Prostate gland (tissue), 2 donors: ENCODE measurements around the gene PPP1R2. TPM values are rescaled to one million over a fixed set of nuclear protein-coding genes. Genes with fewer than 3 reads are reported as not detected.

Experiments used
- DNase-seq: peaks from one replicate; pipeline ENCODE4 v3.0.0-alpha.2; 2019; ENCODE audit warnings: low spot score
- H3K27ac ChIP-seq, 2 donors: fragments of 200-600 bp; sonication (generic); 2 replicates each; pipeline ENCODE4 v1.5.1; 2017 to 2019
- H3K27me3 ChIP-seq: fragments of 200-600 bp; sonication (generic); replicated peaks from 2 replicates; pipeline ENCODE4 v1.5.1; 2019; ENCODE audit not compliant: insufficient read depth
- H3K36me3 ChIP-seq, 2 donors: fragments of 200-600 bp; sonication (generic); 1 replicate in 1 of 2; 2 replicates in 1 of 2; pipeline versions ENCODE4 v1.5.1 to v1.8.1; 2017 to 2019
- H3K4me1 ChIP-seq: fragments of 200-600 bp; sonication (generic); replicated peaks from 2 replicates; pipeline ENCODE4 v1.5.1; 2019
- H3K4me3 ChIP-seq, 2 donors: fragments of 200-600 bp; sonication (generic); 2 replicates each; pipeline ENCODE4 v1.5.1; 2017 to 2019
- H3K9me3 ChIP-seq: fragments of 200-600 bp; sonication (generic); 2 replicates; pipeline ENCODE4 v1.5.1; 2017
- CTCF ChIP-seq, 4 experiments: fragments of 200-600 bp in 2 of 4; fragments of 450-650 bp in 2 of 4; sonication (generic) in 2 of 4; IDR thresholded peaks; 1 replicate in 3 of 4; 2 replicates in 1 of 4; pipeline ENCODE4 v1.5.1; 2016 to 2019; ENCODE audit warnings: antibody characterized with exemption in 4 of 4, mild to moderate bottlenecking in 2 of 4, moderate library complexity in 2 of 4
- POLR2A ChIP-seq: fragments of 450-650 bp; IDR thresholded peaks from one replicate; pipeline ENCODE4 v1.6.1; 2016; ENCODE audit warnings: antibody characterized with exemption, mild to moderate bottlenecking
- POLR2AphosphoS5 ChIP-seq: sonication (generic); formaldehyde crosslinking; IDR thresholded peaks from one replicate; pipeline ENCODE4 v1.6.1; 2017; ENCODE audit warnings: antibody characterized with exemption
- WGBS: methylation state at CpG from one replicate; pipeline ENCODE4 v1.1.5; 2018; 5-methylcytosine and 5-hydroxymethylcytosine counted together
- intact Hi-C: fragments of 100-400 bp; cut with DNase I; formaldehyde crosslinking; loops from one replicate; pipeline ENCODE4 v1.14.2; 2022
- total RNA-seq, 2 donors: library from RNA; depleted of rRNA; stranded (reverse); fragments of >200 nt; gene quantifications; one replicate each; pipeline ENCODE4 v1.1.0, GENCODE V29; 2016

Gene PPP1R2
- total RNA-seq, 2 donors from 2014 or later: 75.8 to 119 TPM

- WGBS: 52% methylated on average over 2 of the region's 2 CpGs
- Histone ChIP-seq H3K4me1 (no peaks in the 10 kb centered on the region), H3K27ac (no peak overlapping the region), H3K4me3 (no peak overlapping the region), H3K9me3 (no peaks in the 10 kb centered on the region), H3K36me3 (no peaks in the 10 kb centered on the region), H3K27me3 (no peaks in the 10 kb centered on the region)
- DNase-seq: no peak
- TF ChIP-seq POLR2A: no peak
- intact Hi-C loops: loop anchor here (10.0 kb wide), 1 partner anchor 104 kb away; the partner anchor contains the start of gene ACAP2
Measured at GRCh38 chr3:195548987-195549386, 5.9 kb upstream of the PPP1R2 start.

- intact Hi-C loops: loop anchor here (10.0 kb wide), 1 partner anchor 104 kb away; the partner anchor contains the start of gene ACAP2
- H3K4me3 ChIP-seq: no peak overlapping the region
- no peaks in the 10 kb centered on the region for H3K9me3 ChIP-seq
- H3K27me3 ChIP-seq: no peaks in the 10 kb centered on the region
- TF ChIP-seq POLR2A: no peak
- no peak for TF ChIP-seq CTCF (IDR thresholded peaks at IDR 0.05)
- no peak for TF ChIP-seq POLR2AphosphoS5
- no peak overlapping the region for H3K27ac ChIP-seq
- H3K4me1 ChIP-seq: no peaks in the 10 kb centered on the region
- DNase-seq: no peak
- no peaks in the 10 kb centered on the region for H3K36me3 ChIP-seq
Measured at GRCh38 chr3:195548501-195548900, 5.4 kb upstream of the PPP1R2 start.

GRCh38 chr3:195548006-195548405, 4.9 kb upstream of the PPP1R2 start:
- H3K27ac ChIP-seq: no peak overlapping the region
- no peaks in the 10 kb centered on the region for H3K4me1 ChIP-seq
- no peaks in the 10 kb centered on the region for H3K36me3 ChIP-seq
- WGBS: 66% methylated on average over 8 of the region's 8 CpGs
- DNase-seq: no peak
- no peaks in the 10 kb centered on the region for H3K9me3 ChIP-seq
- no peaks in the 10 kb centered on the region for H3K27me3 ChIP-seq
- intact Hi-C loops: loop anchor here (10.0 kb wide), 1 partner anchor 103 kb away; the partner anchor contains the start of gene ACAP2
- no peak overlapping the region for H3K4me3 ChIP-seq
- TF ChIP-seq POLR2A (no peak), POLR2AphosphoS5 (no peak), CTCF (IDR thresholded peaks at IDR 0.05) (no peak)

- H3K36me3 ChIP-seq: no peaks in the 10 kb centered on the region
- H3K4me3 ChIP-seq: no peak overlapping the region
- H3K27ac ChIP-seq: peak overlapping the region; percentile 43 to 60
- H3K9me3 ChIP-seq: no peaks in the 10 kb centered on the region
- DNase-seq: peak; percentile 54
- intact Hi-C loops: loop anchor here (10.0 kb wide), 1 partner anchor 101 kb away; the partner anchor contains the start of gene ACAP2
- WGBS: 18% methylated on average over 4 of the region's 4 CpGs
- H3K27me3 ChIP-seq: no peaks in the 10 kb centered on the region
- peaks cover under 1% of the 10 kb centered on the region for H3K4me1 ChIP-seq
- no peak for TF ChIP-seq CTCF (IDR thresholded peaks at IDR 0.05)
- TF ChIP-seq POLR2AphosphoS5: peak; percentile 38
Measured at GRCh38 chr3:195546130-195546560, 3.0 kb upstream of the PPP1R2 start.

- intact Hi-C loops: loop anchor here (10.0 kb wide), 1 partner anchor 100 kb away; the partner anchor contains the start of gene ACAP2
- Histone ChIP-seq H3K4me3 (no peak overlapping the region), H3K27me3 (no peaks in the 10 kb centered on the region), H3K27ac (no peak overlapping the region), H3K4me1 (peaks cover 6% of the 10 kb centered on the region), H3K9me3 (no peaks in the 10 kb centered on the region), H3K36me3 (no peaks in the 10 kb centered on the region)
- TF ChIP-seq POLR2A: no peak
- DNase-seq: no peak
- 81% methylated on average over 3 of the region's 3 CpGs for WGBS
Measured at GRCh38 chr3:195544634-195545033, 1.5 kb upstream of the PPP1R2 start.

- no peak for TF ChIP-seq POLR2AphosphoS5
- no peak for TF ChIP-seq CTCF (IDR thresholded peaks at IDR 0.05)
- TF ChIP-seq POLR2A: no peak
- WGBS: 100% methylated on average over 4 of the region's 4 CpGs
- Histone ChIP-seq H3K27me3 (no peaks in the 10 kb centered on the region), H3K9me3 (no peaks in the 10 kb centered on the region), H3K4me3 (no peak overlapping the region), H3K36me3 (no peaks in the 10 kb centered on the region), H3K4me1 (peaks cover 6% of the 10 kb centered on the region), H3K27ac (no peak overlapping the region)
- DNase-seq: no peak
- intact Hi-C loops: loop anchor here (10.0 kb wide), 1 partner anchor 99 kb away; the partner anchor contains the start of gene ACAP2
Measured at GRCh38 chr3:195544230-195544536, 1.1 kb upstream of the PPP1R2 start.
